GM11168 (cell line): ENCODE data around the gene NPBWR2.
"Not testable (repeated sequence)": the region's sequence is repeated elsewhere in the genome, so short reads cannot be mapped to it uniquely, and the experiment has no call there.

Experiments used
- in situ Hi-C: fragments of 300-500 bp; cut with MboI; formaldehyde crosslinking; loops from one replicate; pipeline ENCODE4 v1.12.0; 2022; ENCODE audit warnings: low sequenced_read_pairs; ENCODE audit not compliant: unreplicated experiment

NPBWR2 gene

GRCh38 chr20:64144144-64144912 lies 37.0 kb upstream of the NPBWR2 start:
- in situ Hi-C loops = no loop called here

DNA sequence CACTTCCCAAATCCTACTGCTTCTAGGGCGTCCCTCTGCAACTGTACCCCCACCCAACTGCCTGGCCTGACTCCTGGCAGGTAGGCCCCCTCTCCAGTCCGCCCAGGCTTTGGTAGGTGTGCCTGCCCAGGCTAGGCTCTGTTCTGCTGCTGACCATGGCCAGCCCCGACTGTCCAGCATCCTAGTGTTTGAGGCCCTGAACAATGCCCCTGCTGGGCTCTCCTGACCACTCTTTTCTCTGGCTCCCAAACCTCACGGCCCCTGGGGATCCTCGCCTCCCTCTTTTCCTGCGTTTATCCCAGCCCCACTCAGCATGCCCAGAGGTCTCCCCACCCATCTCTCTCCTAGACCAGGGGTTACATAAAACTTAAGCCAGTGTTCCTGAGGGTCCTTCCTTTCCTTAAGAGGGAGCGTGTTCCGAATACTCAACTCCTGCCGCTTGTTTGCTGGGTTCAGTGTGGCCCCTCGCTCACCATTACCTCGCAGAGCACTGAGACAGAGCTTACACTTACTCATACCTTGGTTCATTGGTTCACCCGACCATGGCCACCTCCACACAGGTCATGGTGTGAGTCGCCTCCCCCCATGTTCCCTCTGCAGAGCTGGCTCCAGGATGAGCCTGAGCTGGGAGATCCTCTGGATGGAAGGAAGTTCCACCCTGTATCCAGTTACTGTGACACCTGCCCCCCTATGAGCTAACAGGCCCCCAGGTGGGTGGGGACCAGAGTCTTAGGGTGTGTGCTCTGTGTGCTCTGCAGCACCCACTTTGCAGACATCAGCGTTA lies 35.8 kb upstream of the NPBWR2 start:
- in situ Hi-C loops = no loop called here

- in situ Hi-C loops = no loop called here
Observed at GRCh38 chr20:64142590-64142989, 35.2 kb upstream of the NPBWR2 start.

GRCh38 chr20:64140956-64141355 lies 33.6 kb upstream of the NPBWR2 start:
- in situ Hi-C loops = no loop called here

DNA sequence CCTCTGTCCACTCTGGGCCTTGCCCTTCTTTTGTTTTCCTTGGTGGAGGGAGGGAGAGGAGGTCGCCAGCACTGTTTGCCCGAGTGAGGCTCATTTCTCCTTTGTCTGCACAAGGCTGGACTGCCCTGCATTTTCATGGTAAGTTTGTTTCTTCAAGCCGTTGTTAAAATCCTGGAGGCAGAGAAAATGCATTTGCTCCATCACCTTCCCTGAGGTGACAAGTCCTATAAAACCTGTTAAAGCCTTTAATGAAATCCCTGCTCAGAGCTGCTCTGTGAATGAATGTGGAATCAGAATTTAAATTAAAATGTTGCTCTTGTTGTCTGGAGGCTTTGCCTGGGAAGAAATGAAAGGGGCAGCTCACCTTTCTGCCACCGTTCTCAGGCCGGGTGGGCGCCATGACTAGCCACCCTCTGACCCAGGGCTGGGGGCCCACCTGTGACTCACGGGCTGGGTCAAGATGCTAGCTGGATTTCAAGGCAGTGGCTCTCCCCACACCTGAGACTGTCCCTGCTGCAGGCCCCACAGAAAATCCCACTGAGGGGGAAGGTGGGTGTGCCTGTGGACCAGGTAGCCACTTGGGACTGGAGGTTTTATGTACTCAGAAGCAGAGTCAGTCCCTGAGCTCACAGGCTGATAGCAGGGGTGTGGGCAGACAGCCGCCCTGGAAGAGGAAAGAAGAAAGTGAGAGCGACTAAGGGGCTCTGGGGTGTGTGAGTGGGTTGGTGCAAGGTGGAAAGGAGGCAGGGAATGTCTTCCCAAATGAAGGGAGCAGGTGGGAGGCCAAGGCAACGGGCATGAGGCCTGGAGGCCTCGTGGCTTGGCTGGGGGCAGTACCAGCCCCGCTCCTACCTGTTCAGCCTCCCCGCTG lies 32.9 kb upstream of the NPBWR2 start:
- in situ Hi-C loops = no loop called here

DNA sequence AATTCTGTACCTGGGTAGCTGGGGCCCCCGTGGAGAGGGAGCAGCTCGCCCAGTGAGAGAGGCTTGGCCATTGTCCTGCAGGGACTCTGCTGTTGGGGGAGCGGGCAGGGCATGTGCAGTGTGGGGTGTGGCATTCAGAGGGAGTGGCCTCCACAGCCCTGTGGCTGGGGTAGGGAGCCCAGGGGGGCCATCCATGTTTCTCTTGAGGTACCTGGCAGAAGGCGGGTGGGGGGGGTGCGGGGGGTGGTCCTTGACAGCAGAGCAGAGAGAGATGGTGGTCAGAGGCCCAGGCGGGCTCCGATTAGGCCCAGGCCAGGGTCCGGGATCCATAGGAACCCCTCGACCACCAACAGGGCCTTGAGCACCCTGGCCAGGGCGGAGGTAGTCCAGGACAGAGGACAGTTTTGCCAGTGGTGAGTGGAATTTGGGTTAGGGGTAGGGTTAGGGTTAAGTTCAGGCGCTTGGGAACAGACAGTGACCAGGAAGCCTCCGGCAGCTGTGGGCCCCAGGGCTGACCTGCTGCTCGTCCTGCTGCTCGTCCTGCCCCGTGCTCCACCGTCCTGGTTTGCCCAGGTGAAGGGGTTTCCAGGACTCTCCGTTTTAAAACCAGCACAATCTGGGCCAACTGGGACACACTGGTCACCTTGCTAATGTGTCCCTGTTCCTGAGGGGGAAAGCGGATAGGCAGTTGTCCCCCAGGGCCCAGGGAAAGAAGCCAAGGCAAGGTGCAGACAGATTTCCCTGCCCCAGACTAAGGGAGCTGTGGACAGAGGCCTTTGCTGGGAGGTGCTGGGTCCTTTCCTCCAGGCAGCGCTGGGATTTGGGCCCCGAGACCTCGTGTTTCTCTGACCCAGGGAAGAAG lies 32.1 kb upstream of the NPBWR2 start:
- in situ Hi-C loops = no loop called here

GRCh38 chr20:64138276-64138815 lies 31.0 kb upstream of the NPBWR2 start:
- in situ Hi-C loops = no loop called here

- in situ Hi-C loops = no loop called here
Observed at GRCh38 chr20:64137598-64138031, 30.2 kb upstream of the NPBWR2 start.

DNA sequence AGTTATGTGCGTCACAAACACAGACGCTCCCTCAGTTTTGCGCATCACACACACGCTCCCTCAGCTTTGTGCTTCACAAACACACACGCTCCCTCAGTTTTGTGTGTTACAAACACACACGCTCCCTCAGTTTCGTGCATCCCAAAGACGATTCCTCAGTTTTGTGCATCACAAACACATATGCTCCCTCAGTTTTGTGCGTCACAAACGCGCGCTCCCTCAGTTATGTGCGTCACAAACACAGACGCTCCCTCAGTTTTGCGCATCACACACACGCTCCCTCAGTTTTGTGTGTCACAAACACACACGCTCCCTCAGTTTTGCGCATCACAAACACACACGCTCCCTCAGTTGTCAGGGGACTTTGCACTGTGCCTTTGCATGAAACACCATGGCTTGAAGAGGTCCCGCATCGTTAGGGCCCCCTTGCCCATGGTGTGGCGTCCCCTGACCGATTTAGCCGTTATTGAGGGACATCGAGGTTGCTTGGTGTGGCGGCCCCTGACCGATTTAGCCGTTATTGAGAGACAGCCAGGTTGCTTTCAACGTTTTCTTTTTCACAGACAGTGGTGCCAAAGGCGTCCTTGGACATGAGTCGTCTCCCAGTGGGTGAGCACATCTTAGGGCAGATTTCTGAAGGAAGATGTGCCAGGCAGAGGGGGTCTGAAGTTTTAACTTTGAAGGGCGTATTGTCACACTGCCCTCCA lies 28.8 kb upstream of the NPBWR2 start:
- in situ Hi-C loops = no loop called here

GRCh38 chr20:64134744-64135143 lies 27.4 kb upstream of the NPBWR2 start:
- in situ Hi-C loops = not testable (repeated sequence)

GRCh38 chr20:64133951-64134407 lies 26.6 kb upstream of the NPBWR2 start:
- in situ Hi-C loops = no loop called here

- in situ Hi-C loops = no loop called here
Observed at GRCh38 chr20:64131406-64131805, 24.0 kb upstream of the NPBWR2 start.

GRCh38 chr20:64130876-64131275 lies 23.5 kb upstream of the NPBWR2 start:
- in situ Hi-C loops = no loop called here

GRCh38 chr20:64130271-64130670 lies 22.9 kb upstream of the NPBWR2 start:
- in situ Hi-C loops = no loop called here

DNA sequence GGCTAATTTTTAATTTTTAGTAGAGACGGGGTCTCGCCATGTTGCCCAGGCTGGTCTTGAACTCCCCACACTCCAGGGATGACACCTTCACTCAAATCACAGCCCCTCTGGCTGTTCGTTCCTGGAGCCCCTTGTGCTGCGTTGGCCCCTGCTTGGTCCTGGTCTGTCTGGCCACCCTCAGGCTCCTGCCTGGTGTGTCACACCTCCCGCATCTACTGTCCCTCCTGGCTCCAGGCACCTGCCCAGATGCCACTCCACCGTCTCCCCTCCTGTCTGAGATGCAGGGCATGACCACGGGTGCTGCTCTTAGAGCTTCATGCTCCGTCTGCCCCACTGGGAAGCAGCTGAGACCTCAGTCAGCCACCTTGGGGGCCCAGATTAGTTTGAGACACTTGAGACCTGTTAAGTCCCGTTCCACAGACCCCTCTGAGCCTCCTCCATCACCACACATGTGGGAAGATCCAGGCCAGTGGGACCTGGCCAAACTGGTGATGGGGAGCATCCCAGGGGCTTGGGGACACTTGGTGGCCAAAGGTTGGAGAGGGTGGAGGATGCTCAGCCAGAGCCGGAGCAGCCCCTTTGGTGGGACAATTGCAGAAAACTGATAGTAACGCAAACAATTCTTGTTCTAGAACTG lies 21.9 kb upstream of the NPBWR2 start:
- in situ Hi-C loops = no loop called here

DNA sequence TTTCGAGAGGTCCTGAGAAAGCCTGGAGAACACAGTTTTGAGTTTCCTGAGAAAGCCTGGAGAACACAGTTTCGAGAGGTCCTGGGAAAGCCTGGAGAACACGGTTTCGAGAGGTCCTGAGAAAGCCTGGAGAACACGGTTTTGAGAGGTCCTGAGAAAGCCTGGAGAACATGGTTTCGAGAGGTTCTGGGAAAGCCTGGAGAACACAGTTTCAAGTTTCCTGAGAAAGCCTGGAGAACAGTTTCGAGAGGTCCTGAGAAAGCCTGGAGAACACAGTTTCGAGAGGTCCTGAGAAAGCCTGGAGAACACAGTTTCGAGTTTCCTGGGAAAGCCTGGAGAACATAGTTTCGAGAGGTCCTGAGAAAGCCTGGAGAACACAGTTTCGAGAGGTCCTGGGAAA lies 16.2 kb upstream of the NPBWR2 start:
- in situ Hi-C loops = not testable (repeated sequence)

- in situ Hi-C loops = not testable (repeated sequence)
Observed at GRCh38 chr20:64122927-64123326, 15.6 kb upstream of the NPBWR2 start.

- in situ Hi-C loops = no loop called here
Observed at GRCh38 chr20:64121586-64121985, 14.2 kb upstream of the NPBWR2 start.
